ENCODE measurements around the gene TMEM271.

TMEM271 gene

DNA sequence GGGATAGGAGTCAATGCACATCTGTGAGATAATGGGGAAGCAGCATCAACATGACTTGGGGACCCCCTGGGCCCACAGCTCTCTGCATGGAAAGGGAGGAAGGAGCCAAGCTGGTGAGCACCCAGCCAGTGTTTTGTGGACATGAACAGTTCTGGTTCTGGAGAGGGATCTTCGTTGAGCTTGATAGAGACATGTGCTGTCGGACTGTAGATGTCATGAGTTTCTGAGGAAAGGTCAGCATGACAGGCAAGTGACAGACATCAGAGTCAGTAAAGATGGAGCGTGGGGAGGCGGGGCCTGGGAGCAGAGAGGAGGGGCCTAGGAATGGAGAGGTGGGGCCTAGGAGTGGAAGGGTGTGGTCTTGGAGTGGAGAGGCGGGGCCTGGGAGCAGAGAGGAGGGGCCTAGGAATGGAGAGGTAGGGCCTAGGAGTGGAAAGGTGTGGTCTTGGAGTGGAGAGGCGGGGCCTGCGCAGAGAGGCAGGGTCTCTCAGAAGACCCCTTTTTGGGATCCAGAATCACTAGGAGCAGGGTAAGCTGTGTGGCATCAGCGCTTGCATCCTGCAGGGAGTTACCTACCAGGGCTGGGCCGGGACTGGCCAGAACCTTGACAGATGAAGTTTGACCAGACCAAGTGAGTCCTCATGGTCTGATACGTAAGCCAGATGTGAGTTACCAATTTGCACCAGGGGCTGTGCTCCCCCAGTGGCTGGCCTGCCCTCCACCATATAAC is 43.3 kb downstream of the TMEM271 start:
- no peak for DNase-seq

DNA sequence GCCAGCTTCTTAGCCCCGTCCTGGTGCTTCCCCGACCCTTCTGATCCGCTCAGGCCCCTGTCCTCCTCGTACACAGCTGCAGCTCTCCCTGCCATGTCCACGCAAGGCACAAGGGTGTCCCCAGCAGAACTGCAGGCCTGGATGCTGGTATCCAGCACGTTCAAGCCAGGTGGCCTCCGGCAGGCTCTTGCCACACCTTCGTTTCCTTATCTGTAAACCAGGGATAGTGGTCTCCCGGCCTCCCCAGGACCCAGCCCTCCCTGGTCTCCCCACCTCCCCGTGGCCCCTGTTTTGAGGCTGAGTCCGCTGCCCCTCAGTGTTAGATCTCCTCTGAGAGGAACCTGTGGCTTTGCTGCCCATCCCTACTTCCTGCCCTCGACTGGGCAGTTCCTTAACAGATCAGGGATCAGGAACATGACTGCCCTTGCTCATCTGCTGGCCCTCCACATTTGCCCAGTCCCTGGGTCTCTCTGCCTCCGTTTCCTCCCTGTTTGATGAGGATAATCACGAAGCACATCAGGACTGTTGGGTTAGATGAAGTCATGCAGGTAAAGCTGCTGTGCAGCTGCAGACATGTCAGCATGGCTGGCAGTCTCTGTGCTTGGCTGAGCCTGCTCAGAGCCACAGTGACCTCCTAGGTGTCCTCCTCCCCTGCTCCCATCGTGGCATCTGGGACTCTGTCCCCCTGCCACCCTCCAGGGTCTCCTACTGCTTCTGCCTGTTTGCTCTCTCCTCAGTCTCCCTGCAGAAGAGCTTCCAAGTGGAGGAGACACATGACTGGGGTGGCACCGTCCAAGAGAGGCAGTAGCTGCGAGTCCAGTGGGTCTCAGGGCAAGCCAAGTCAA is 44.2 kb downstream of the TMEM271 start:
- no peak for DNase-seq

DNA sequence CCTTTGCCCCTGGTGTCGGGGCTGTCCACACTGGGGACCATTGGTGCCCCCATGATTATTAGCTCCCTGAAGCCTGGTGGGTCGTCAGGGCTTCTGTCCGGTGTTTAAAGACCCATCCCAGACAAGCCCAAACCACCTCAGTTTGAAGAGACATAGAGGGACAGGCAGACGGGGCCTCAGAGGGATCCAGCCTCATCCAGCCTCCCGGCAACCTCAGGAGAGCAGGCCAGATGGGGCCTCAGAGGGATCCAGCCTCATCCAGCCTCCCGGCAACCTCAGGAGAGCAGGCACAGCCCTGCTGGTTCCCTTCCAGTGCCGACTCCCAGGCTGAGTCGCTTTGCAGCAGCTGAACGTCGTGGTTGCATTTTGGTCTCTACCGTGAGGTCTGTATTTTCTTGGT is 45.0 kb downstream of the TMEM271 start:
- DNase-seq = no peak

DNA sequence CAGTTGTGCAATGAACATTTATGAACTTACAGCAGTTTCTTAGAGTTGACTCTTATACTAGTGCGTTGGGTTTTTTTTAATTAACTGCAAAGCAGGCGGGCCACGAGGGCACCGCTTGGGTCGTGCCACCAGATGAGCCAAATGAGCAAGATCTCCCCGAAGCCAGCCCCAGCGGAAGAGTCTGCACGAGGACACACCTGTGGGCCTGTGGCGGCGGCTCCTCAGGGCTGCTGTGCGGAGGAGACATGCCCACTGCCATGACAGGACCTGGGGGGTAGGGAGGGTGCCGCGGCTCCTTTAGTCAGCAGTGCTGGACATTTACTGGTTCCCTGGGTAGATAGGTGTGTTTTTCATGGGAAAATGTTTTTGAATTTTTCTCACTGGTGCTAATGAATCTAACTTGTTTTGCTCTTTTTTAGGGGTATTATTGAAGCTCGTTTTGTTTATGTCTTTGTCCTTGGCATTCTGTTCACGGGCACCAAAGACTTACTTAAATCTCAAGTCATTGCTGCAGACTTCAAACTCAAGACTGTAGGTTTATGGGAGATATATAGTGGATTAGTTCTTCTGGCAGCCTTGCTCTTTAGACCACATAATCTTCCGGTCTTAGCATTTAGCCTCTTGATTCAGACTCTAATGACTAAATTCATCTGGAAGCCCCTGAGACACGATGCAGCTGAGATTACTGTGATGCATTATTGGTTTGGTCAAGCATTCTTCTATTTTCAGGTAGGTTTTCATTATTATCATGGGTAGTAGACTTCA is 45.9 kb downstream of the TMEM271 start:
- no peak for DNase-seq

DNA sequence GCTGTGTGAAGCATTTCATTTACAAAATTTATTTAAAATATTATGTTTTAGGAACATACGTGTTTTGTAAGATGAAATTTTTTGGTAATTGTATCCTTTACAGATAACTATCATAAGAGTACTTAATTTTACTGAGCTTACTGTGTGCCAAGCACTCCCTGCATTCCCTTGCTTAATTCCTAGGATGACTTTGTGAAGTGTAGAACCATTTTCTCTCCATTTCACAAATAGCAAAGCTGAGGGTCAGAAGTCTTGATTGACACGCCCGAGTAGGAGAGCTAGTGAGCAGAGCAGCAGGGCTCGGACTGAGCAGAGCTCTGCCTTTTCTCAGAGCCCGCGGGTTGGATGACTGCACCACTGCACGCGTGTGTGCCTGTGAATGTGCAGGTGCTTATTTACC is 46.5 kb downstream of the TMEM271 start:
- no peak for DNase-seq

DNA sequence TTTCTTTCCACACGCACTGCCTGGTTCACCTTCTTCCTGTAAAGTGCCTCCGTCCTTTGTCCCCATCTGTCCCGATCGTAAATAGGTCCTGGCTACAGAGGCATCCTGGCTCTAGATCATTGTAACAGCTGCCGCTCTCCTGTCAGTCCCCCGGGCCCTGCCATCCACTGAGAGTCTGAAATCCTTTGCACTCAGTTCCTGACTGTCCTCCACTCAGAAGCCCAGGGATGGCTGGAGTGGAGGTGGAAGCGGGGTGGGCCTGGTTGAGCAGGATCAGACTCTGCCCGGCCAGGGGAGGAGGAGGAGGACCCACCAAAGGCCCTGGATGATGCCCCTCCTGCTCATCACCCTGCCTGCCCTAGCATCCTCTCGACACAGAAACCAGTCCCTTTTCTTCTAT is 47.3 kb downstream of the TMEM271 start:
- no peak for DNase-seq

DNA sequence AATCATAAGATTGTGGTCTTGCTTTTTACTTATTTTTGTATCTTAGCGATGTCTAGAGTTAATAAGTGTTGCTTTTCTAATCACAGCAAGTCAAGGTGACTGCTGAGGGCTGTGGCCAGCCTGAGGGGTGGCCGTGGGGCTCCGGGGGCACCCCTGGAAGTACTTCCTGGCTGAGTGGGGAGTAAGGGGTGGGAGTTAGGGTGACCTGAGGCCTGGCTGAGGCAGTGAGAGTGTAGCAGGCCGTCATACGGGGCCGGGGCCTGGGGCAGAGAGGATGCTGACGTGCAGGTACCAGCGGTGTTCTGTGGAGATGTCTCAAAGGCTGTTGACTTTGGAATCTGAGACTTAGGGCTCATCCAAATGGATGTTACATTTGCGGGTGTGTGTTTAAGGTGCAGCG is 47.8 kb downstream of the TMEM271 start:
- no peak for DNase-seq

DNA sequence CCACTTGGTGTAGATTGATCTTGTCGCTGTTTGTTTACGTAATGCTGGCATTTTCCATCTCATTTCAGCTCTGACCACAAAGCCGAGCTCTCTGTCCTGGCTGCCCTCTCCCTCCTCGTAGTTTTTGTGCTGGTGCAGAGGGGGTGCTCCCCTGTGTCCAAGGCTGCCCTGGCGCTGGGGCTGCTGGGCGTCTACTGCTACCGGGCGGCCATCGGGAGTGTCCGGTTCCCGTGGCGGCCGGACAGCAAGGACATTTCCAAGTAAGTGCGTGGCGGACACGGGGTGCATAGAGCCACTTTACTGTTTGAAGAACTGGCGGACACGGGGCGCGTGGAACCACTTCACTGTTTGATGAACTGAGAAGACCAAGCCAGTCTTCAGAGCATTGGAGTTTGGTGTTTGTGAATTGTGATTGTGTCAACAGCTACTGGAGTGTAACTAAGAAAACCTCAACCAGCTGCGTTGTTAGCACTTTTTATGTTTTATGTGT is 49.1 kb downstream of the TMEM271 start:
- no peak for DNase-seq

DNA sequence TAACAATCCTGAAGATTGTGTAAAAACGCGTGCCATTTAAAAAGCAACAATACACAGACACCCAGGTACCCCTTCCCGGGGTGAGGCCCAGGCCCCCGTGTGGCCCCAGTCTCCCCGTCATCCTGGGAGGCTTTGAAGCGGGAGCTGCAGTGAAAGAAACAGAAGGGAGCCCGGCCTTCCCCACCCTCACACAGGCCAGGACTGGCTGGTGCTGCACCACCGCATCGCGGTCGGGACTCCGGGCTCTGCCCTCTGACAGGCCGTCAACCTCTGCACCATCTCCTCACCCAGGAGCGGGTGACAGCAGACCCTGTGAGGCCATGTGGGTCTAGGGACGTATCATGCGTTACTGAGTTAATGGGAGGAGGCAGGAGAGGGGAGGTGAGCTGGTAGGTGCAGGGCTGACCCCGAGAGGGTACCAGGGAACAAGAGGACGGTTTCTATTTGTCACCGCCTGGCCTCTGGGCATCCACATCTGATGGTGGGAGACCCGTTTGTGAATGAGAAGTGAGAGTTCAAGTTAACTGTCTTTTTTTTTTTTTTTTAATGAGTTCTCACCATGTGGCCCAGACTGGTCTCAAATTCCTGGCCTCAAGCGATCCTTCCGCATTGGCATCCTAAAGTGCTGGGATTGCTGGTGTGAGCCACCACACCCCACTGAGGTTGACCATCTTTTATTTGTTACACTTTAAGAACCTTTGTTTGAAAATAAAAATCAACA is 49.7 kb downstream of the TMEM271 start:
- no peak for DNase-seq

DNA sequence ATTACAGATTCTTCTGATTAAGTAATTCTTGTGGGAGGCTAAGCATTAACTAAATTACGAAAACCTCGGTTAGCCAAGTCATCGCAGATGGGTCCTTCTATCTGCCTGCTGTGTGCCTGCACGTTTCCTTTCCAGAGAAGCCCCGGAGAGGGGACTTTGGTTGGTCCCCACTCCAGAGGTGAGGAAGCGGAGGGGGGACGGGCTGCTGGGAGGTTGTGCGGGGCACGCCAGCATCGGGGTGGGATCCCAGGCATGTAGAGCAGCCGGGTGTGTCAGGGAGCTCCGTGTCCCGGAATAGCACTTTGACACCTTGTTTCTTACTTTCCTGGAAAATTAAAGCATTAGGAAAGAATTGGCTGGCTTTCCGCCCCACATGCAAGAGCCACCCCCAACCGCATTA is 50.4 kb downstream of the TMEM271 start:
- no peak for DNase-seq

DNA sequence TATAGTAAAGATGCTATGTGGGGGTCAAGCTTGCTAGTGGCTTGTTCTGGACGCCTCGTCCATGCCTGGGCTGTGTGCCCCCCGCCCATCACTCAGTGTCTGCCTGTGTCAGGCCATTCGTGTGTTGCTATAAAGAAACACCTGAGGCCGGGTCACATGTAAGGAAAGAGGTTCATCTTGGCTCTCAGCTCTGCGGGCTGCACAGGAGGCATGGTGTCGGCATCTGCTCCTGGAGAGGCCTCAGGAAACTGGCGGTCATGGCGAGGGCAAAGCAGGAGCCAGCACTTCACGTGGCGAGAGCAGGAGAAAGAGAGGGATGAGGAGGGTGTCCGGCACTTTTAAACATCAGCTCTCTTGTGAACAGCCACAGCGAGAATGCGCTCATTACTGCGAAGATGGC is 51.9 kb downstream of the TMEM271 start:
- no peak for DNase-seq

Measured in CD4-positive, alpha-beta T cell treated with Interleukin-4 for 4 hours (primary cell).